WTC11 (cell line): ENCODE results near the gene BANF2. TPM values are rescaled to one million over a fixed set of nuclear protein-coding genes. Genes with fewer than 3 reads are reported as not detected.
A peak's percentile ranks its signal among the peaks of the same experiment; 100 is the strongest.

Experiments used
- ATAC-seq: fragments of 200-7000 bp; cut with Tn5 transposase; 2 replicates; pipeline ENCODE4 v1.10.0; 2021; ENCODE audit warnings: mild to moderate bottlenecking, moderate library complexity
- CTCF ChIA-PET: fragments of 300-600 bp; sonication (Branson Sonifier 250); formaldehyde crosslinking; loops from one replicate; lab custom pipeline; 2021; ENCODE audit warnings: antibody characterized with exemption; lab: Charles Lee
- POLR2A ChIA-PET: fragments of 350-600 bp; sonication (Branson Sonifier 250); formaldehyde crosslinking; loops from one replicate; lab custom pipeline; 2021; ENCODE audit warnings: antibody characterized with exemption; lab: Charles Lee
- DNase-seq: peaks from one replicate; pipeline ENCODE4 v3.0.0; 2021; ENCODE audit warnings: low spot score
- H3K27ac Mint-ChIP-seq: 2 replicates; pipeline ENCODE4 v1.8.0; 2021; ENCODE audit warnings: mixed read lengths
- H3K27me3 Mint-ChIP-seq: 2 replicates; pipeline ENCODE4 v1.8.0; 2021; ENCODE audit warnings: low read depth, mild to moderate bottlenecking, moderate library complexity, mixed read lengths
- H3K36me3 Mint-ChIP-seq: 2 replicates; pipeline ENCODE4 v1.8.0; 2021; ENCODE audit warnings: mixed read lengths
- H3K4me1 Mint-ChIP-seq: 2 replicates; pipeline ENCODE4 v1.8.0; 2022; ENCODE audit warnings: mixed read lengths
- H3K4me3 Mint-ChIP-seq: 2 replicates; pipeline ENCODE4 v1.8.0; 2021; ENCODE audit warnings: mild to moderate bottlenecking, moderate library complexity, mixed read lengths
- H3K9me3 Mint-ChIP-seq: 2 replicates; pipeline ENCODE4 v1.8.0; 2021; ENCODE audit warnings: mixed read lengths
- ARID4B ChIP-seq: sonication (generic); formaldehyde crosslinking; IDR thresholded peaks from 2 replicates; pipeline ENCODE4 v1.8.0; 2023; ENCODE audit warnings: missing genetic modification reagents, mild to moderate bottlenecking, borderline replicate concordance
- FOXP1 ChIP-seq: sonication (generic); formaldehyde crosslinking; IDR thresholded peaks from 2 replicates; pipeline ENCODE4 v1.8.0; 2022; ENCODE audit warnings: missing genetic modification reagents, mild to moderate bottlenecking, moderate library complexity, borderline replicate concordance
- GABPB1 ChIP-seq: sonication (generic); formaldehyde crosslinking; IDR thresholded peaks from 2 replicates; pipeline ENCODE4 v1.8.1; 2023; ENCODE audit warnings: mild to moderate bottlenecking, missing genetic modification reagents
- KAT7 ChIP-seq: sonication (generic); formaldehyde crosslinking; IDR thresholded peaks from 2 replicates; pipeline ENCODE4 v1.8.1; 2023; ENCODE audit warnings: missing genetic modification reagents, mild to moderate bottlenecking, borderline replicate concordance
- NFYB ChIP-seq: sonication (generic); formaldehyde crosslinking; conservative IDR thresholded peaks from 2 replicates; pipeline ENCODE4 v1.8.0; 2022; ENCODE audit warnings: low read depth, missing genetic modification reagents
- TP53 ChIP-seq: sonication (generic); formaldehyde crosslinking; IDR thresholded peaks from 2 replicates; pipeline ENCODE4 v1.8.1; 2023; ENCODE audit warnings: mild to moderate bottlenecking, missing genetic modification reagents
- ZNF281 ChIP-seq: sonication (generic); formaldehyde crosslinking; IDR thresholded peaks from 2 replicates; pipeline ENCODE4 v1.8.0; 2023; ENCODE audit warnings: mild to moderate bottlenecking, missing genetic modification reagents
- ZNF423 ChIP-seq: fragments of 250-450 bp; sonication (Bioruptor Pico); IDR thresholded peaks from 2 replicates; pipeline ENCODE4 v2.1.2; 2022; ENCODE audit warnings: mild to moderate bottlenecking, moderate library complexity
- total RNA-seq: library from RNA; stranded (reverse); gene quantifications from 3 replicates; pipeline ENCODE4 v1.2.3, GENCODE V29; 2021
- TF ChIP-seq, protein P1 (sequence below): fragments of 250-450 bp; sonication (Bioruptor Pico); IDR thresholded peaks from 2 replicates; pipeline ENCODE4 v1.9.0; 2021; ENCODE audit warnings: mild to moderate bottlenecking, borderline replicate concordance
- TF ChIP-seq, protein P2 (sequence below): fragments of 250-450 bp; sonication (Bioruptor Pico); IDR thresholded peaks from 2 replicates; pipeline ENCODE4 v2.1.2; 2022; ENCODE audit warnings: mild to moderate bottlenecking, moderate library complexity

Gene BANF2
- total RNA-seq, 1 experiment from 2014 or later, result not detected

DNA sequence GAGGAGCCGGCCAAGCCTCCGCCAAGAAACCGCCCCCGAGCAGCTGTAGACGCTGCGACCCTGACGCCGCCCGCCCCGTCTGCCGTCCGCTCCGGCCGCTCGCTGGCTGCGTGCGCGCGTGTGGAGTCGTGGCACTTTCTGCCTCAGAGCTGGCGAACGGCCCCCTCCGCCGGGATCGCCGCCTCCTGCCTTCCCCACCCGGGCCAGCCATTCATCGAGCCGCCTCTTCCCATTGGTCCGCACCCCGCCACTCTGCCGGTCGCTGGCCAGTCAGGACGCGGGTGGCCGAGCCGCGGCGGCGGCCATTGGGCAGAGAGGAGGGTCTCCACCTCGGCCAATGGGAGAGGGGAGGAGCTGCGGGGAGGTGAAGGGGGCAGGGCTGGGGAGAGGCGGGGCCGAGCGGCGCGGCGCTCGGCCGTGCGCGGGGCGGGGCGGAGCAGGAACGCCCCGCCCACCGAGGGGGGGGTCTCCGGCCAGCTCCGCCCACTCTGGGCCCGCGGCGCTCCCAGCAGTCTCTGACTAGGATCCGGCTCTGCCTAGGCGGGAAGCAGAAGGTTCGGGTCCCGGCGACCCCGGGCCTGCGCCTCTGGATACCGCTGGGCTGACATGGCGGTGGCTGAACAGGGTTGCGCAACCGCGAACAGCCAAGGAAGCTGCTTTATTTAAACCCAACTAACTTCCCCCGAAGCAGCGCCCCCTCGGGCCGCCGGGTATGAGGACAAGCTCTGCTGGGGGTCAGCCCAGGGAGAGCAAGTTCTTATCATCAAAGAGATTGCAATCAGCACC lies 17.5 kb upstream of the BANF2 start, which contains the start of gene RRBP1 (continued):
- no peak; the same call in 1 of the 2 replicates for TF ChIP-seq ARID4B (CRISPR knock-in tag)
- peak; percentile 71 for TF ChIP-seq ZNF423 (CRISPR knock-in tag)
- TF ChIP-seq TP53, result peak; percentile 38
- TF ChIP-seq, protein P1, sequence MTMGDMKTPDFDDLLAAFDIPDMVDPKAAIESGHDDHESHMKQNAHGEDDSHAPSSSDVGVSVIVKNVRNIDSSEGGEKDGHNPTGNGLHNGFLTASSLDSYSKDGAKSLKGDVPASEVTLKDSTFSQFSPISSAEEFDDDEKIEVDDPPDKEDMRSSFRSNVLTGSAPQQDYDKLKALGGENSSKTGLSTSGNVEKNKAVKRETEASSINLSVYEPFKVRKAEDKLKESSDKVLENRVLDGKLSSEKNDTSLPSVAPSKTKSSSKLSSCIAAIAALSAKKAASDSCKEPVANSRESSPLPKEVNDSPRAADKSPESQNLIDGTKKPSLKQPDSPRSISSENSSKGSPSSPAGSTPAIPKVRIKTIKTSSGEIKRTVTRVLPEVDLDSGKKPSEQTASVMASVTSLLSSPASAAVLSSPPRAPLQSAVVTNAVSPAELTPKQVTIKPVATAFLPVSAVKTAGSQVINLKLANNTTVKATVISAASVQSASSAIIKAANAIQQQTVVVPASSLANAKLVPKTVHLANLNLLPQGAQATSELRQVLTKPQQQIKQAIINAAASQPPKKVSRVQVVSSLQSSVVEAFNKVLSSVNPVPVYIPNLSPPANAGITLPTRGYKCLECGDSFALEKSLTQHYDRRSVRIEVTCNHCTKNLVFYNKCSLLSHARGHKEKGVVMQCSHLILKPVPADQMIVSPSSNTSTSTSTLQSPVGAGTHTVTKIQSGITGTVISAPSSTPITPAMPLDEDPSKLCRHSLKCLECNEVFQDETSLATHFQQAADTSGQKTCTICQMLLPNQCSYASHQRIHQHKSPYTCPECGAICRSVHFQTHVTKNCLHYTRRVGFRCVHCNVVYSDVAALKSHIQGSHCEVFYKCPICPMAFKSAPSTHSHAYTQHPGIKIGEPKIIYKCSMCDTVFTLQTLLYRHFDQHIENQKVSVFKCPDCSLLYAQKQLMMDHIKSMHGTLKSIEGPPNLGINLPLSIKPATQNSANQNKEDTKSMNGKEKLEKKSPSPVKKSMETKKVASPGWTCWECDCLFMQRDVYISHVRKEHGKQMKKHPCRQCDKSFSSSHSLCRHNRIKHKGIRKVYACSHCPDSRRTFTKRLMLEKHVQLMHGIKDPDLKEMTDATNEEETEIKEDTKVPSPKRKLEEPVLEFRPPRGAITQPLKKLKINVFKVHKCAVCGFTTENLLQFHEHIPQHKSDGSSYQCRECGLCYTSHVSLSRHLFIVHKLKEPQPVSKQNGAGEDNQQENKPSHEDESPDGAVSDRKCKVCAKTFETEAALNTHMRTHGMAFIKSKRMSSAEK (CRISPR knock-in tag), result no peak
- TF ChIP-seq NFYB (CRISPR knock-in tag), result peak; percentile 99
- TF ChIP-seq, protein P2, sequence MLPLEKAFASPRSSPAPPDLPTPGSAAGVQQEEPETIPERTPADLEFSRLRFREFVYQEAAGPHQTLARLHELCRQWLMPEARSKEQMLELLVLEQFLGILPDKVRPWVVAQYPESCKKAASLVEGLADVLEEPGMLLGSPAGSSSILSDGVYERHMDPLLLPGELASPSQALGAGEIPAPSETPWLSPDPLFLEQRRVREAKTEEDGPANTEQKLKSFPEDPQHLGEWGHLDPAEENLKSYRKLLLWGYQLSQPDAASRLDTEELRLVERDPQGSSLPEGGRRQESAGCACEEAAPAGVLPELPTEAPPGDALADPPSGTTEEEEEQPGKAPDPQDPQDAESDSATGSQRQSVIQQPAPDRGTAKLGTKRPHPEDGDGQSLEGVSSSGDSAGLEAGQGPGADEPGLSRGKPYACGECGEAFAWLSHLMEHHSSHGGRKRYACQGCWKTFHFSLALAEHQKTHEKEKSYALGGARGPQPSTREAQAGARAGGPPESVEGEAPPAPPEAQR (CRISPR knock-in tag), result no peak
- TF ChIP-seq ZNF281, result peak; percentile 42; the same call in 1 of the 2 replicates

GRCh38 chr20:17682889-17683198 lies 16.9 kb upstream of the BANF2 start:
- Mint-ChIP-seq H3K4me1 (peaks cover 37% of the 10 kb centered on the region), H3K9me3 (peaks cover 11% of the 10 kb centered on the region), H3K4me3 (peak overlapping the region; percentile 80), H3K36me3 (peaks cover 15% of the 10 kb centered on the region), H3K27me3 (peaks cover 11% of the 10 kb centered on the region), H3K27ac (peak overlapping the region; percentile 97)
- ATAC-seq (no peak), DNase-seq (no peak)
- ChIA-PET CTCF (interaction anchor here (0.6 to 3.5 kb wide), 67 partner anchors 9 to 1117 kb away, joined by 3 to 51 read pairs (median 5); partner anchors contain the start of genes BANF2, DSTN, OVOL2 and ZNF133), POLR2A (interaction anchor here (0.9 to 1.8 kb wide), 14 partner anchors 8 to 284 kb away, joined by 3 to 12 read pairs (median 4); partner anchors contain the start of genes BANF2 and DSTN)
- TF ChIP-seq GABPB1 (CRISPR knock-in tag) (peak; percentile 0; the same call in 1 of the 2 replicates), KAT7 (CRISPR knock-in tag) (0 out of 2 replicates have a peak, but pooled peaks have one; percentile 35), FOXP1 (no peak)
